GM12872 (cell line): ENCODE data around the gene PHF21A.

ENCODE experiments used
- CTCF ChIP-seq: IDR thresholded peaks from 3 replicates; pipeline ENCODE4 v1.5.1; 2011; ENCODE audit warnings: low read depth, mild to moderate bottlenecking, low read length, moderate library complexity; ENCODE audit not compliant: insufficient read depth

Gene PHF21A

GRCh38 chr11:46121301-46121723, at the start of gene PHF21A:
Gene PHF21A (minus strand): TSS chr11:46121454. CDS start chr11:46084219, 37,235 bp downstream.
- TF ChIP-seq CTCF: no peak

- no peak for TF ChIP-seq CTCF
These were observed 49.5 kb upstream of the PHF21A start for GRCh38 chr11:46170797-46171196.

GRCh38 chr11:46162700-46163099, 41.4 kb upstream of the PHF21A start:
- TF ChIP-seq CTCF: no peak

- TF ChIP-seq CTCF: no peak
These were observed 39.9 kb upstream of the PHF21A start for GRCh38 chr11:46161201-46161600.

- TF ChIP-seq CTCF: no peak
These were observed 38.8 kb upstream of the PHF21A start for GRCh38 chr11:46160100-46160499.

- TF ChIP-seq CTCF: no peak
These were observed 38.4 kb upstream of the PHF21A start for GRCh38 chr11:46159680-46160079.

- TF ChIP-seq CTCF: no peak
These were observed 28.6 kb upstream of the PHF21A start for GRCh38 chr11:46149826-46150225.

- no peak for TF ChIP-seq CTCF
These were observed 28.1 kb upstream of the PHF21A start for GRCh38 chr11:46149342-46149741.
